DND-41 (cell line): Measurements from ENCODE around the gene NYAP2.

Experiments used
- ATAC-seq: fragments of 200-7000 bp; cut with Tn5 transposase; 3 replicates; pipeline ENCODE4 v1.9.1; 2021; ENCODE audit warnings: low read depth; ENCODE audit not compliant: insufficient read depth
- DNase-seq: peaks from one replicate; pipeline ENCODE4 v3.0.0-alpha.2; 2020
- H2AFZ ChIP-seq: 2 replicates; pipeline ENCODE4 v1.6.0; 2012; ENCODE audit warnings: low read depth, low read length
- H3K27ac ChIP-seq: 2 replicates; pipeline ENCODE4 v1.5.1; 2012; ENCODE audit warnings: low read length, inconsistent platforms
- H3K27me3 ChIP-seq: fragments of 200-600 bp; sonication (generic); 2 replicates; pipeline ENCODE4 v1.6.0; 2012; ENCODE audit warnings: low read length, mild to moderate bottlenecking, inconsistent platforms; ENCODE audit not compliant: insufficient read depth, poor library complexity
- H3K36me3 ChIP-seq: 2 replicates; pipeline ENCODE4 v1.5.1; 2012; ENCODE audit warnings: low read length, inconsistent platforms; ENCODE audit not compliant: insufficient read depth
- H3K4me1 ChIP-seq: 2 replicates; pipeline ENCODE4 v1.5.1; 2012; ENCODE audit warnings: mild to moderate bottlenecking, low read length; ENCODE audit not compliant: insufficient read depth
- H3K4me2 ChIP-seq: 2 replicates; pipeline ENCODE4 v1.6.0; 2012; ENCODE audit warnings: mild to moderate bottlenecking, moderate library complexity, low read length, inconsistent platforms; ENCODE audit not compliant: insufficient read depth
- H3K4me3 ChIP-seq, 2 experiments: fragments of 200-600 bp in 1 of 2; shearing (Covaris generic) in 1 of 2; 2 replicates each; pipeline ENCODE4 v1.5.1; 2012 to 2016; ENCODE audit warnings: inconsistent platforms in 2 of 2, low read length in 2 of 2, mild to moderate bottlenecking in 2 of 2, low read depth in 1 of 2, moderate library complexity in 1 of 2
- H3K79me2 ChIP-seq: 2 replicates; pipeline ENCODE4 v1.6.0; 2012; ENCODE audit warnings: low read length, inconsistent platforms; ENCODE audit not compliant: insufficient read depth
- H3K9ac ChIP-seq: 2 replicates; pipeline ENCODE4 v1.6.0; 2012; ENCODE audit warnings: low read depth, mild to moderate bottlenecking, inconsistent platforms, low read length, moderate library complexity
- H3K9me3 ChIP-seq: 2 replicates; pipeline ENCODE4 v1.5.1; 2012; ENCODE audit warnings: low read length, moderate library complexity, mild to moderate bottlenecking, inconsistent platforms; ENCODE audit not compliant: insufficient read depth, severe bottlenecking
- H4K20me1 ChIP-seq: 2 replicates; pipeline ENCODE4 v1.6.0; 2012; ENCODE audit warnings: low read length; ENCODE audit not compliant: insufficient read depth
- EZH2 ChIP-seq: IDR thresholded peaks from 3 replicates; pipeline ENCODE4 v1.6.1; 2012; ENCODE audit warnings: borderline replicate concordance, low read depth, mild to moderate bottlenecking, moderate library complexity, low read length, inconsistent platforms; ENCODE audit not compliant: severe bottlenecking
- TF ChIP-seq, protein P1 (sequence below): IDR thresholded peaks from 2 replicates; pipeline ENCODE4 v1.5.1; 2012; ENCODE audit warnings: borderline replicate concordance, low read length, moderate library complexity, mild to moderate bottlenecking; ENCODE audit not compliant: poor library complexity, severe bottlenecking; ENCODE audit errors: extremely low read depth

The NYAP2 gene

DNA sequence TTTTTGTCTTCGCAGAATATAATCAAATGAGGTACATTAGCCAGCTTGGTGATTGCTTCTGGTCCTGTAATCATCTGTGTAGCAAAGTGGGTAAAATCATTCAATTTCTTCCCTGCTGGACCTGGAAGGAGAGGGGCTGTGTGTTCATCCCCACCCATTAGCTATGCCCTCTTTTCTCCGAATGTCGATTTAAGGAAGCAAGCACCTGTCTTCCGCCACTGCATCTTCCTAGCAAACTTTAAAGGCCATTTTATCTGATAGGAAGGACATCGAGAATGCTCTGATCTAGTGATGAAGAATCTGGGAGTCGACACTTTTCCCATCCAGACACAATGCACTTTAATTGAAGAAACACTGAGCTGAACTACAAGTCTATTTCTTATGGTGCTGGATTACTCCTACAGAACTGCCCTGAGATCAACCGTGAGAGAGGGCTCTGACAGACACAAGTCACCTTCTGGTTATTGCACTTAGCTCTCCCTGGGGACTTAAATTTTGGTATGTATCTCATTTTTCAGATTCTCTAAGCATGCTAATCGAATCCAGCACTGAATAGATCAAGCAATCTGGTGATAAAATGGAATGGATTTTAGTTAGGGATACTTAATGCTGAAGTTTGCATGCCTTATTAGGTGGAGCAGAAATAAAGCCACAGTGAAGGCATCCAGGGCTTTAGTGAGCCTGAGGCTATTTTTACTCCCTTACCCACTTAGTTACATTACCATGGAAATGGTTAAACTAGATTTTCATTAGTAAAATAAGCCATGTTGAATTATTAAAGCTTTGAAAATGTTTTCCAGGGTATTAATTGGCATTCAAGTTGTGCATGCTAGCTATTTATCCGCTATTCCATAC, 1.3 kb downstream of the NYAP2 start:
- TF ChIP-seq, protein P1, sequence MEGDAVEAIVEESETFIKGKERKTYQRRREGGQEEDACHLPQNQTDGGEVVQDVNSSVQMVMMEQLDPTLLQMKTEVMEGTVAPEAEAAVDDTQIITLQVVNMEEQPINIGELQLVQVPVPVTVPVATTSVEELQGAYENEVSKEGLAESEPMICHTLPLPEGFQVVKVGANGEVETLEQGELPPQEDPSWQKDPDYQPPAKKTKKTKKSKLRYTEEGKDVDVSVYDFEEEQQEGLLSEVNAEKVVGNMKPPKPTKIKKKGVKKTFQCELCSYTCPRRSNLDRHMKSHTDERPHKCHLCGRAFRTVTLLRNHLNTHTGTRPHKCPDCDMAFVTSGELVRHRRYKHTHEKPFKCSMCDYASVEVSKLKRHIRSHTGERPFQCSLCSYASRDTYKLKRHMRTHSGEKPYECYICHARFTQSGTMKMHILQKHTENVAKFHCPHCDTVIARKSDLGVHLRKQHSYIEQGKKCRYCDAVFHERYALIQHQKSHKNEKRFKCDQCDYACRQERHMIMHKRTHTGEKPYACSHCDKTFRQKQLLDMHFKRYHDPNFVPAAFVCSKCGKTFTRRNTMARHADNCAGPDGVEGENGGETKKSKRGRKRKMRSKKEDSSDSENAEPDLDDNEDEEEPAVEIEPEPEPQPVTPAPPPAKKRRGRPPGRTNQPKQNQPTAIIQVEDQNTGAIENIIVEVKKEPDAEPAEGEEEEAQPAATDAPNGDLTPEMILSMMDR: no peak
- no peak for TF ChIP-seq EZH2
- no peak overlapping the region for H2AFZ ChIP-seq
- no peak overlapping the region for H3K27ac ChIP-seq
- H3K9me3 ChIP-seq: no peaks in the 10 kb centered on the region
- no peak overlapping the region for H3K9ac ChIP-seq
- no peaks in the 10 kb centered on the region for H3K27me3 ChIP-seq
- ATAC-seq: no peak
- no peak for DNase-seq
- no peak overlapping the region for H3K4me3 ChIP-seq
- H3K36me3 ChIP-seq: no peaks in the 10 kb centered on the region
- no peaks in the 10 kb centered on the region for H3K4me1 ChIP-seq
- no peak overlapping the region for H3K4me2 ChIP-seq
- no peaks in the 10 kb centered on the region; the same call in 1 of the 2 replicates for H4K20me1 ChIP-seq
- H3K79me2 ChIP-seq: no peaks in the 10 kb centered on the region

DNA sequence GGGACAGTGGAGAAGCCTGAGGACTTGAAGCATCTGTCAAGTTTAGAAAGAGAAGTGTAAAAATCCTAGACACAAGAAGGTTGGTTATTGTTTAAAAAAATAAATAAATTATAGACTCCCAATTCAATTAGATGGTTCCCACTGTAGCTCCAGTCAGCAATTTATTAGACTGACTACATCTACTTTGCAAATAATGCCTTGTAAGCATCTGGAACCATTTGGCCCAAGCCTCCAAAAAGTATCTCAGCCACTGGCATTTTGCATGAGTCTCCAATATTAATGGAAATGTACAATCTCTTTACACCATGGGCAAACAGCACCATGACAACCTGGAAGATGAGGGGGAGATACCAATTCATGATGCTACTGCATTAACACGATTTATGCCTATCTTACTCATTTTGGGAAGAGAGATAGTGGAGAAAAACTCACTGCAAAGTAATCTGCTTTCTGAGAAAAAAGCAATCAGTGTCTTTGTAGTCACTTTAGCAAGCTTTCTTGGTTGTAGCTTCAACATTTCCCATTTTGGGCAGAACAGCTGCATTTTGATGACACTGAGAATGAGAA, 2.8 kb downstream of the NYAP2 start:
- TF ChIP-seq EZH2: no peak
- TF ChIP-seq, protein P1: no peak
- no peak for DNase-seq
- no peak for ATAC-seq
- Histone ChIP-seq H3K9me3 (no peaks in the 10 kb centered on the region), H2AFZ (no peak overlapping the region), H3K79me2 (no peaks in the 10 kb centered on the region), H3K27me3 (no peaks in the 10 kb centered on the region), H3K27ac (no peak overlapping the region), H3K4me3 (no peak overlapping the region), H3K9ac (no peak overlapping the region), H4K20me1 (no peaks in the 10 kb centered on the region; the same call in 1 of the 2 replicates), H3K36me3 (no peaks in the 10 kb centered on the region), H3K4me1 (no peaks in the 10 kb centered on the region), H3K4me2 (no peak overlapping the region)

DNA sequence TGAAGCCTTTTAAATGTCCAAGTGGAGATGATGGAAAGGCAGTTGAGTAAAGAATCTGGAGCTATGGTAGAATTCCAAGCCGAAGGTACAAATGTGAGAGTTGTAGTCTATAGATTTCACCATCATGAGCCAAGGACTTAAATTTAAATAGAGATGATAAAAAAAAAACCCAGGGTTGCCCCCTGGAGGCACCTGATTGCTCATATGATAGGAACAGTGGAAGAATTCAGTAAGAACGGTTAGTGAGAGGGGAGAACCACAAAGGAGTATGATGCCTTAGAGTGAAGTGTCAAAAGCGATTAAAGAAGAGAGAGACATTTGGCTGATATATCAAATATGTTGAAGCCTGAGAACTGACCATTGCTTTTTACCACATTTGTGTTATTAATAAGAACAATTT, 11.9 kb downstream of the NYAP2 start:
- DNase-seq: no peak
- Histone ChIP-seq H3K27ac (no peak overlapping the region), H3K9ac (no peak overlapping the region), H3K4me3 (no peak overlapping the region), H4K20me1 (no peaks in the 10 kb centered on the region), H3K36me3 (no peaks in the 10 kb centered on the region), H3K9me3 (no peaks in the 10 kb centered on the region), H3K27me3 (no peaks in the 10 kb centered on the region), H3K79me2 (no peaks in the 10 kb centered on the region), H3K4me2 (no peak overlapping the region), H2AFZ (no peak overlapping the region), H3K4me1 (no peaks in the 10 kb centered on the region)
- no peak for TF ChIP-seq EZH2
- TF ChIP-seq, protein P1: no peak
- ATAC-seq: no peak
